Raji (cell line): Measurements from ENCODE around the gene GPX3.

Source experiments
- POLR2A ChIP-seq: IDR thresholded peaks from 2 replicates; pipeline ENCODE4 v1.6.1; 2011; ENCODE audit warnings: low read depth, low read length, control low read depth; ENCODE audit not compliant: insufficient read depth

The GPX3 gene

GRCh38 chr5:151005950-151006576, 14.3 kb upstream of the GPX3 start:
- no peak for TF ChIP-seq POLR2A

- TF ChIP-seq POLR2A, result no peak
These were observed 13.6 kb upstream of the GPX3 start for GRCh38 chr5:151006704-151007334.

GRCh38 chr5:151007430-151008209, 12.8 kb upstream of the GPX3 start:
- TF ChIP-seq POLR2A, result no peak

GRCh38 chr5:151008210-151008491, 12.2 kb upstream of the GPX3 start:
- TF ChIP-seq POLR2A, result no peak

- no peak for TF ChIP-seq POLR2A
These were observed 11.5 kb upstream of the GPX3 start for GRCh38 chr5:151008906-151009305.

GRCh38 chr5:151012862-151013261, 7.5 kb upstream of the GPX3 start:
- no peak for TF ChIP-seq POLR2A

- no peak for TF ChIP-seq POLR2A
These were observed 5.6 kb upstream of the GPX3 start for GRCh38 chr5:151014680-151015343.

- TF ChIP-seq POLR2A, result no peak
These were observed 4.3 kb upstream of the GPX3 start for GRCh38 chr5:151015974-151016587.

- no peak for TF ChIP-seq POLR2A
These were observed 3.7 kb upstream of the GPX3 start for GRCh38 chr5:151016700-151017099.

GRCh38 chr5:151017897-151018296, 2.5 kb upstream of the GPX3 start:
- no peak for TF ChIP-seq POLR2A

- no peak for TF ChIP-seq POLR2A
These were observed 1.5 kb upstream of the GPX3 start for GRCh38 chr5:151018846-151019245.

GRCh38 chr5:151019331-151019730, 1.1 kb upstream of the GPX3 start:
- TF ChIP-seq POLR2A, result no peak

- no peak for TF ChIP-seq POLR2A
These were observed 1.4 kb downstream of the GPX3 start for GRCh38 chr5:151021746-151022145.

- no peak for TF ChIP-seq POLR2A
These were observed 2.2 kb downstream of the GPX3 start for GRCh38 chr5:151022511-151023018.

- no peak for TF ChIP-seq POLR2A
These were observed 2.7 kb downstream of the GPX3 start for GRCh38 chr5:151023047-151023615.
